ENCODE data around the gene GPRIN3.
"Not testable (repeated sequence)": the region's sequence is repeated elsewhere in the genome, so short reads cannot be mapped to it uniquely, and the experiment has no call there.

The GPRIN3 gene

DNA sequence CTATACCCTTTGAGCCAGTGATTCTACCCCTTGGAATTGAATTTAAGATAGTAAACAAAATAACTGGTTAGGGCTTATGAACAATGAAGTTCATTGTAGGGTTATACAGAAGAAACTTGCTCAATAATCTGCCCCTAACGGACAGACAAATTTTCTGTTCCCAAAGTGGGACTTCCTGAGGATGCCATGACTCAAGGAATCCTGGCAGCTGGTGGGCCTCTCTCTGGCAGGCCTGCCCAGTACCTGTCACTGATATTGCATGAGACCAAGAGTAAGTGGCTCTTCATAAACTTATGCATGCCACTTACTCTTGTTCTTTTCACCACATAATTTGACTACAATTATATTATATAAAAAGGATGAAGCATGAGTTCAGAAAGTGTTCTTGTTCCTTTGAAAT lies 41.5 kb downstream of the GPRIN3 start:
- Mint-ChIP-seq H3K4me1 (peaks cover 72% of the 10 kb centered on the region), H3K36me3 (peaks cover 18% of the 10 kb centered on the region), H3K4me3 (no peak overlapping the region), H3K27ac (no peak overlapping the region), H3K9me3 (no peaks in the 10 kb centered on the region)
- DNase-seq (ENCODE audit: low spot score in 2 of 2) = no peak
- ATAC-seq = no peak

DNA sequence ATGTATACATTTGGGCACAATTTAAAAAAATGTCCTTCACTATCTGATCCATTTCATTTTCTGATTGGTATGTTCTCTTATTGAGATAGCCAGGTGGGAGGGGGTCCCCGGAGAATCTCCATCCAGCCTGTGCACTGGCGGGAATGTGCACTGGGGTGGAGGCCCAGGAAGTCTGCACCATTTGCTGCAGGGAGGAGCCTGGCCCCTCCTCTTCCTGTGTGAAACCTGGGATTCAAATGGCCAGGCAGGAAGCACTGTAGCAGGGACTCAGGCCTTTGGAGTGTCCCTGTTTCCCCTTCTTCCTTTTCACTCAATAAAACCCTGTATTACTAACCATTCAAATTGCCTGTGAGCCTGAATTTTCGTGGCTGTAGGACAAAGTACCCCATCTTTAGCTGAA lies 44.3 kb downstream of the GPRIN3 start:
- Mint-ChIP-seq H3K9me3 (no peaks in the 10 kb centered on the region), H3K4me1 (peaks cover 69% of the 10 kb centered on the region), H3K27ac (peak overlapping the region; percentile 63), H3K36me3 (peaks cover 22% of the 10 kb centered on the region), H3K4me3 (no peak overlapping the region)
- ATAC-seq = no peak
- no peak for DNase-seq (ENCODE audit: low spot score in 2 of 2)

- peaks cover 85% of the 10 kb centered on the region for H3K4me1 Mint-ChIP-seq
- H3K27ac Mint-ChIP-seq = peak overlapping the region; percentile 86
- H3K4me3 Mint-ChIP-seq = no peak overlapping the region
- H3K36me3 Mint-ChIP-seq = peaks cover 28% of the 10 kb centered on the region
- DNase-seq (ENCODE audit: low spot score in 2 of 2) = no peak
- no peak for ATAC-seq
- H3K9me3 Mint-ChIP-seq = peaks cover 2% of the 10 kb centered on the region
Observed at GRCh38 chr4:89259301-89260028, 48.1 kb downstream of the GPRIN3 start.

DNA sequence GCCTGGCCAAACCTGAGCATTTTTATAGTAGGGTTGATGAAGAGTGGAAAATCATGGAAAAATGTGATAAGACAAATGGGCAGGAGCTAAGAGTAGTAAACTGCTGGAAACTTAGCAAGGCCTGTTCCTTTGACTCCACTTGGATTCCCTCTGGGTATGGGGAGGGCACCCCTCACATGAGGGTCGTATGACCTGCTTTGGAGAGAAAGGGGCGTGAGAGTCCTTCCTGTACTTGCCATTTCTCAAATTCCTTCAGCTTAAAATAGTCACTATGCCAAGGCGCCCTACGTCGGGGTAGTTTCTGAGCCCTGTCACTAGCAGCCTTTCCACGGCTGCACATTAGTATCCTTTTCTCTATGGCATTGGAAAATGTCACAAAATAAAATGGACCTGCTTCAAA lies 49.1 kb downstream of the GPRIN3 start:
- peaks cover 23% of the 10 kb centered on the region for H3K36me3 Mint-ChIP-seq
- peaks cover 85% of the 10 kb centered on the region for H3K4me1 Mint-ChIP-seq
- H3K27ac Mint-ChIP-seq = peak overlapping the region; percentile 90
- ATAC-seq (no peak), DNase-seq (ENCODE audit: low spot score in 2 of 2) (no peak)
- peak overlapping the region; percentile 45 for H3K4me3 Mint-ChIP-seq
- peaks cover 2% of the 10 kb centered on the region for H3K9me3 Mint-ChIP-seq

DNA sequence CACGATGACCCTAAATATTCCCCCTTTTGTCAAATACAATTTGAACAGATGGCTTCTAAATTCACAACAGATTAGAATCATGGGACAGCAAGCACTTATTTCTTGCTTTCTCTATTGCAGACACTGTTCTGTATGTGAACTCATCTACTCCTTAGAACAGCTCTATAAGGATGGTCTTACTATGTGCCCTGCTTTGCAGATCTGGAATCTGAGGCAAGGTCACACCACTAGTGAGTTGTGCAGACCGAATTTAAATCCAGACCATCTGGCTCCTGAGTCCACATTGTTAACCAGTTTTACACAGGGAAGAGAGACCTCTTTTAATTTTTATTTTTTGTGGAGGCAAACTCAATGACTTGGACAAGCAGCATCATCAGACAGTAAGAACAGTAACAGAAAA lies 50.2 kb downstream of the GPRIN3 start:
- Mint-ChIP-seq H3K4me1 (peaks cover 85% of the 10 kb centered on the region), H3K4me3 (peak overlapping the region; percentile 45), H3K27ac (peak overlapping the region; percentile 90), H3K36me3 (peaks cover 22% of the 10 kb centered on the region), H3K9me3 (peaks cover 2% of the 10 kb centered on the region)
- ATAC-seq (peak; percentile 45), DNase-seq (ENCODE audit: low spot score in 2 of 2) (no peak)

DNA sequence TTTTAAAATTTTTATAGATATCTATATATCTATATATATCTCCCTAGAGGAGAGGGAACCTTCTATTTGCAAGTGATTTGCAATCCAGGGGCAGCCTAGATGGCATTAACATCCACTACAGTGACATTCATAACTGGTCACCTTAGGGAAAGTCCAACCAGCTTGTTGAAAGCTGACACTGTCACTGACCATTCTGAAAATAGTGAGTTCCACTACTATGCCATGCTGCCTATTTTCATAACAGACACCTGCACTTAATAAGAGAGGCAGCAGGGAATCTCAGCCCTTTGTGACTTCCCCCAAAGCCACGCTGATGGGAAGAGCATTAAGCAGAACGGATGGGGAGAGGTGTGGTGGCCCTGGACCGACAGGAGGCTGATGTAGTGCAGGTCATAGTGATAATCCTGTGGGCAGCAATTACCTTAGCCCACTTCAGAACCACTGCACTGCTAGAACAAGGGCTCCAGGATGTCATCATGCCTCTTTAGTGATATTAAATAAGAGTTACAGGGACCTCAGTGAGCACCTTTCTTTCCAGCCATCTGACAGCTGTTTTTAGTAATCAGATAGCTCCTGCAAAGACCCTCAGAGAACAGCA lies 51.3 kb downstream of the GPRIN3 start:
- DNase-seq (ENCODE audit: low spot score in 2 of 2) (no peak), ATAC-seq (peak; percentile 61)
- H3K27ac Mint-ChIP-seq = peak overlapping the region; percentile 90
- H3K4me3 Mint-ChIP-seq = peak overlapping the region; percentile 45
- peaks cover 90% of the 10 kb centered on the region for H3K4me1 Mint-ChIP-seq
- H3K36me3 Mint-ChIP-seq = peaks cover 26% of the 10 kb centered on the region
- peaks cover 2% of the 10 kb centered on the region for H3K9me3 Mint-ChIP-seq

- DNase-seq (ENCODE audit: low spot score in 2 of 2) (peak; percentile 42 to 70), ATAC-seq (peak; percentile 77)
- Mint-ChIP-seq H3K4me3 (no peak overlapping the region), H3K4me1 (peaks cover 80% of the 10 kb centered on the region), H3K36me3 (peaks cover 37% of the 10 kb centered on the region), H3K27ac (peak overlapping the region; percentile 90), H3K9me3 (peaks cover 2% of the 10 kb centered on the region)
Observed at GRCh38 chr4:89254847-89255246, 52.8 kb downstream of the GPRIN3 start.

GRCh38 chr4:89254347-89254746 lies 53.3 kb downstream of the GPRIN3 start:
- H3K27ac Mint-ChIP-seq = peak overlapping the region; percentile 90
- peaks cover 37% of the 10 kb centered on the region for H3K36me3 Mint-ChIP-seq
- not testable (repeated sequence) for DNase-seq (ENCODE audit: low spot score in 2 of 2); H3K9me3 Mint-ChIP-seq; ATAC-seq; H3K4me3 Mint-ChIP-seq
- peaks cover 80% of the 10 kb centered on the region for H3K4me1 Mint-ChIP-seq

DNA sequence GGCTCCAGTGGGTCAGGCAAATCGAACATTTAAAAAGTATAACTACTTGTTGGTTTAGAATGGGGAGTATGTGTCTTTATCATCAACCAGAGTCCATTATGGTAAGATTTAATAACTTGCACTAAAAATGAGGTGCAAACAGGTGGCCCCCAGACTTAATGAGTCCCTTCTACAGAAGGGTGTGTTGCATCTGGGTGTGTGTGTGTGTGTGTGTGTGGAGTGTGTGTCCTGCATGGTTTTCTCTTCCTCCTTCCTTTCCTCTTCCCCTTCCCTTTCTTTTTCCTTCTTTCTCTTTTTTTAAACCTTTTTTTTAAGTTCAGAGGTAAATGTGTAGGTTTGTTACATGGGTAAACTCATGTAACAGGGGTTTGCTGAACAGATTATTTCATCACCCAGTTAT lies 53.7 kb downstream of the GPRIN3 start:
- ATAC-seq = no peak
- peaks cover 2% of the 10 kb centered on the region for H3K9me3 Mint-ChIP-seq
- H3K36me3 Mint-ChIP-seq = peaks cover 40% of the 10 kb centered on the region
- no peak for DNase-seq (ENCODE audit: low spot score in 2 of 2)
- H3K4me1 Mint-ChIP-seq = peaks cover 83% of the 10 kb centered on the region
- no peak overlapping the region for H3K4me3 Mint-ChIP-seq
- peak overlapping the region; percentile 90 for H3K27ac Mint-ChIP-seq

DNA sequence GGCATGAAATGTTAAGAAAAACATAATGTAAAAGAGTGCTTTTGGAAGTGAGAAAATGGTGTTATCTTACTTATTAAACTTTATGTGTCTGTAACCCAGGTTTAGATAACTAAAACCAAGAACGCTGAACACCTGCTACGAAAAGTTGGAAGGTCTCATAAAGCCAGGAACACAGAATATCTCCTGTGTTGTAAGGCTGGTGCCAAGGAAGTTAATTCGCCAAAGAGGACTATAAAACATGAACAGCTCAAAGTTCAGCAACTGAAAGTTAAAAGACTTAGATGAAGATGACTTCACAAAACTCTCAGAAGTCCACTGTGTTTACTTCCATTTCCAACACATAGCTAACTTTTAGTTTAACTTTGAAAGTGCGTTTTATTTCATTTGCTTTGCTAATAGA lies 54.3 kb downstream of the GPRIN3 start:
- peak overlapping the region; percentile 90 for H3K27ac Mint-ChIP-seq
- peaks cover 47% of the 10 kb centered on the region for H3K36me3 Mint-ChIP-seq
- peaks cover 81% of the 10 kb centered on the region for H3K4me1 Mint-ChIP-seq
- no peak overlapping the region for H3K4me3 Mint-ChIP-seq
- H3K9me3 Mint-ChIP-seq = peaks cover 2% of the 10 kb centered on the region
- no peak for DNase-seq (ENCODE audit: low spot score in 2 of 2)
- no peak for ATAC-seq

DNA sequence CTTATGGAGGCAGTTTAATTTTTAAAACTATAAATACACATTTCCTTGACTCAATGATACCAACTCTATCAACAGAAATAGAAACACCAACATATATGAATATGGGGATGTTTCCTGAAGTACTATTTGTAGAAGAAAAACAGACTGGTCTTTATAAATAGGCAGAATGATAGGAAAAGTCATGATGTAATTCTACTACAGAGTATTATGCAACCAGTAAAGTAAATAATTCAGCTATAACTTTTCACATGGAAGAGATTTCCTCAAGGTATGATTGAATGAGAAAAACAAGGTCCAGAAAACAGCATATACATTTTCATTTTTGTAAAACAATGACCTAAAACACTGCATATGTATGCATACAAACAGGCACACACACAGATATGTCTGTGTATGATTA lies 56.2 kb downstream of the GPRIN3 start:
- Mint-ChIP-seq H3K4me1 (peaks cover 74% of the 10 kb centered on the region), H3K36me3 (peaks cover 62% of the 10 kb centered on the region), H3K27ac (no peak overlapping the region), H3K9me3 (peaks cover 2% of the 10 kb centered on the region), H3K4me3 (no peak overlapping the region)
- DNase-seq (ENCODE audit: low spot score in 2 of 2) (no peak), ATAC-seq (no peak)

- H3K4me3 Mint-ChIP-seq = no peak overlapping the region
- no peak for ATAC-seq
- H3K27ac Mint-ChIP-seq = peak overlapping the region; percentile 17
- peaks cover 2% of the 10 kb centered on the region for H3K9me3 Mint-ChIP-seq
- peaks cover 65% of the 10 kb centered on the region for H3K4me1 Mint-ChIP-seq
- DNase-seq (ENCODE audit: low spot score in 2 of 2) = no peak
- H3K36me3 Mint-ChIP-seq = peaks cover 75% of the 10 kb centered on the region
Observed at GRCh38 chr4:89249716-89250361, 57.8 kb downstream of the GPRIN3 start.

DNA sequence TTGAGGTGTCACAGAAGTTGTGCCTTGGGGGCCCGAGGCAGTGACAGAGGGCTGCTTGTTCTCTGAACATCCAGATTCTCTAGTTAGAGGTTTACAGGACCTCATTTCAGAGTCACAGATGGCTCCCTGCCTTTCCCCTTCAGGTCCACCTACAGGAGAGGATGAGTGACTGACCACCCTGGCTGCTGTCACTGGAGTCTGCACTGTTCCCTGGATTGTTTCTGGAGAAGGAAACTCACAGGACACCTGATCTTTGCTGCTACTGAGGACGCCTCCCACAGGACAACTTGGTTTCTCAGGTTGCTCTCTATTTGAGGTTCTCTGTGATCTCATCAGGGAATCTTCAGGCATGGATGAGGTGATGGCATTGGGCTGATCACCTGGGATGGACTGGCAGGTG lies 58.3 kb downstream of the GPRIN3 start:
- Mint-ChIP-seq H3K36me3 (peaks cover 71% of the 10 kb centered on the region), H3K27ac (peak overlapping the region; percentile 17), H3K4me3 (no peak overlapping the region), H3K4me1 (peaks cover 59% of the 10 kb centered on the region), H3K9me3 (no peaks in the 10 kb centered on the region)
- ATAC-seq = no peak
- DNase-seq (ENCODE audit: low spot score in 2 of 2) = no peak

- peaks cover 59% of the 10 kb centered on the region for H3K4me1 Mint-ChIP-seq
- peak overlapping the region; percentile 17 for H3K27ac Mint-ChIP-seq
- H3K36me3 Mint-ChIP-seq = peaks cover 71% of the 10 kb centered on the region
- H3K4me3 Mint-ChIP-seq = no peak overlapping the region
- no peaks in the 10 kb centered on the region for H3K9me3 Mint-ChIP-seq
- ATAC-seq = no peak
- DNase-seq (ENCODE audit: low spot score in 2 of 2) = no peak
Observed at GRCh38 chr4:89248879-89249281, 58.7 kb downstream of the GPRIN3 start.

- Mint-ChIP-seq H3K27ac (peak overlapping the region; percentile 45), H3K36me3 (peaks cover 79% of the 10 kb centered on the region), H3K4me3 (no peak overlapping the region), H3K4me1 (peaks cover 59% of the 10 kb centered on the region), H3K9me3 (no peaks in the 10 kb centered on the region)
- DNase-seq (ENCODE audit: low spot score in 2 of 2) (no peak), ATAC-seq (no peak)
Observed at GRCh38 chr4:89247951-89248350, 59.6 kb downstream of the GPRIN3 start.

GRCh38 chr4:89245459-89245858 lies 62.1 kb downstream of the GPRIN3 start:
- ATAC-seq = no peak
- Mint-ChIP-seq H3K27ac (peak overlapping the region; percentile 50), H3K9me3 (no peaks in the 10 kb centered on the region), H3K4me3 (no peak overlapping the region), H3K36me3 (peaks cover 70% of the 10 kb centered on the region), H3K4me1 (peaks cover 52% of the 10 kb centered on the region)
- DNase-seq (ENCODE audit: low spot score in 2 of 2) = no peak
